A549 (cell line): ENCODE measurements around the gene HMX1.

Source experiments
- CEBPB ChIP-seq, 2 experiments: fragments of >200 bp in 1 of 2; sonication (Bioruptor Twin) in 1 of 2; formaldehyde crosslinking in 1 of 2; IDR thresholded peaks; 2 replicates each; pipeline ENCODE4 v1.6.1; 2012 to 2016
- CHD2 ChIP-seq: fragments of 150-350 bp; IDR thresholded peaks from 2 replicates; pipeline ENCODE4 v1.6.1; 2014; ENCODE audit warnings: low read length; ENCODE audit not compliant: partially characterized antibody
- CTCF ChIP-seq: fragments of >200 bp; sonication (Bioruptor Twin); formaldehyde crosslinking; IDR thresholded peaks from 3 replicates; pipeline ENCODE4 v1.5.1; 2016
- EP300 ChIP-seq, 2 experiments: fragments of >200 bp; sonication (Bioruptor Twin); formaldehyde crosslinking; IDR thresholded peaks; 2 replicates in 1 of 2; 3 replicates in 1 of 2; pipeline ENCODE4 v1.6.1; 2016 to 2017
- HOXB13 ChIP-seq: fragments of 250-450 bp; sonication (Bioruptor Pico); IDR thresholded peaks from 2 replicates; pipeline ENCODE4 v1.5.0; 2020; ENCODE audit warnings: low read depth, mild to moderate bottlenecking, moderate library complexity
- MYC ChIP-seq: IDR thresholded peaks from 2 replicates; pipeline ENCODE4 v1.6.1; 2012; ENCODE audit warnings: mild to moderate bottlenecking, inconsistent platforms, low read length, improper control_type of control experiment, borderline replicate concordance
- NFE2L2 ChIP-seq: fragments of 150-350 bp; conservative IDR thresholded peaks from 2 replicates; pipeline ENCODE4 v1.6.1; 2014; ENCODE audit warnings: low read length
- NR3C1 ChIP-seq: fragments of >200 bp; sonication (Bioruptor Twin); formaldehyde crosslinking; IDR thresholded peaks from 3 replicates; pipeline ENCODE4 v1.6.1; 2017
- PBX3 ChIP-seq: IDR thresholded peaks from 2 replicates; pipeline ENCODE4 v1.6.1; 2012
- POLR2A ChIP-seq: IDR thresholded peaks from 2 replicates; pipeline ENCODE4 v1.6.1; 2012; ENCODE audit warnings: mild to moderate bottlenecking, low read length
- RARB ChIP-seq: fragments of 250-450 bp; sonication (Bioruptor Pico); IDR thresholded peaks from 2 replicates; pipeline ENCODE4 v1.8.0; 2021; ENCODE audit warnings: mild to moderate bottlenecking, moderate library complexity
- RCOR1 ChIP-seq: fragments of 150-350 bp; IDR thresholded peaks from 2 replicates; pipeline ENCODE4 v1.6.1; 2014; ENCODE audit warnings: antibody characterized with exemption, low read length, low read depth
- RFX5 ChIP-seq: fragments of 450-650 bp; IDR thresholded peaks from 2 replicates; pipeline ENCODE4 v1.7.1; 2014; ENCODE audit warnings: antibody characterized with exemption, mild to moderate bottlenecking, moderate library complexity
- USF2 ChIP-seq: fragments of 450-650 bp; IDR thresholded peaks from 2 replicates; pipeline ENCODE4 v1.6.1; 2014; ENCODE audit warnings: antibody characterized with exemption

GRCh38 chr4:8862800-8863685 lies 8.6 kb downstream of the HMX1 start:
- TF ChIP-seq POLR2A: no peak
- no peak for TF ChIP-seq NFE2L2
- no peak for TF ChIP-seq RFX5
- TF ChIP-seq CTCF: no peak
- TF ChIP-seq RCOR1: no peak
- no peak for TF ChIP-seq CHD2
- no peak for TF ChIP-seq RARB (CRISPR knock-in tag)
- TF ChIP-seq CEBPB (IDR thresholded peaks at IDR 0.05): no peak
- no peak for TF ChIP-seq USF2
- TF ChIP-seq EP300 (IDR thresholded peaks at IDR 0.05): no peak
- TF ChIP-seq NR3C1: no peak
- no peak for TF ChIP-seq PBX3
- TF ChIP-seq MYC: no peak
- no peak for TF ChIP-seq HOXB13 (CRISPR knock-in tag)
